A673 (cell line): ENCODE measurements around the gene PCDHGA9.

Experiments
- CTCF ChIP-seq: fragments of 300-800, 200-600 bp; sonication (generic); conservative IDR thresholded peaks from 2 replicates; pipeline ENCODE4 v1.5.1; 2017; ENCODE audit warnings: low read depth, mild to moderate bottlenecking, antibody characterized with exemption, low read length, moderate library complexity, mixed read lengths
- EZH2 ChIP-seq: fragments of 200-600 bp; sonication (generic); IDR thresholded peaks from 2 replicates; pipeline ENCODE4 v1.6.1; 2017; ENCODE audit warnings: borderline replicate concordance, low read depth, mild to moderate bottlenecking, mixed read lengths, antibody characterized with exemption, low read length; ENCODE audit not compliant: poor library complexity, severe bottlenecking

GRCh38 chr5:141403387-141403786 is 809 bp downstream of the PCDHGA9 start:
- TF ChIP-seq CTCF (no peak), EZH2 (no peak)
